Ramos (cell line): Measurements from ENCODE around the gene KRT82.
"Not testable (repeated sequence)": the region's sequence is repeated elsewhere in the genome, so short reads cannot be mapped to it uniquely, and the experiment has no call there.

Source experiments
- in situ Hi-C: fragments of 300-500 bp; cut with MboI; formaldehyde crosslinking; loops from one replicate; pipeline ENCODE4 v1.14.3; 2022; ENCODE audit warnings: low sequenced_read_pairs; ENCODE audit not compliant: unreplicated experiment

KRT82 gene

DNA sequence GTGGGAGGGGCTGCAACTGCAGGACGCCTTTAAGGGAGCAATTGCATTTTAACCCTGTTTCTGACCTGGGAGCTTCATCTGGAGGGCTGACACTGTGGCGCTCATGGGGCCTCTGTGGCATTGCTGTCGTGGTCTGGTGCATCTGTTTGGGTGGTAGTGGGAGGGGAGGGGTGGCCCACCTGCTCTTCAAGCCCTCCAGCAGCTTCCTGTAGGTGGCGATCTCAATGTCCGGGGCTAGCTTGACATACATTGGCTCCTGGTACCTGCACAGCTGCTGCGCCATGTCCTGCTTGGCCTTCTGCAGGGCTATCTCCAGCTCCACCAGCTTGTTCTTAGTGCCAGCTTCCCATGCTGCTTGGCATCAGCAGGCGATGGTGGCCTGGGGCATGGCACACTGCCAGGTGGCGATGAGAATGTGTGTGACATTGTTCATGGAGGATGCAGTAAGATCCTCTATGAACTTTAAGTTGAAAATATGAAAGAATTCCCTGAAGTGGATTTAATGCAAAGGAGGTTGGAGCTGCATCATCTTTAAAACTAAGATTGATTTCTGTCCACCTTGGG lies 7.7 kb upstream of the KRT82 start:
- in situ Hi-C loops: no loop called here

DNA sequence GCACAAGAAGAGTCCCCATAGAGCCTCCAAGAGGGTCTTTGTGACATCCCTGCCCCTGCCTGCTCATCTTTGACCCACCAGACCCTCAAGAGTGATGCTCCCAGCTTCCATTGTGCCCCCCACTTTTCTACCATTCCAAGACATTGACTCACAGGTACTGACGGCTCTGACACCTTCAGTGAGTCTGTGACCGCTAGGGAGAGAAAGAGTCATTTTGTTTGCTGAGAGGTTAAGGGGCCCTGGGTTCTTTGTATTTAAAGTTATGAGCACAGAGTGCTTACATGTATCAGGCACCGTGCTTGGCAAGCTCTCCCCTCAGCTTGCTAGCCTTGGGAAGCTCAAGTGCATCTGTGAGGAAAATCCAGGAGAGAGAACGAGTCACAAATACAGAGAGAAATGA lies 7.1 kb upstream of the KRT82 start:
- in situ Hi-C loops: no loop called here

DNA sequence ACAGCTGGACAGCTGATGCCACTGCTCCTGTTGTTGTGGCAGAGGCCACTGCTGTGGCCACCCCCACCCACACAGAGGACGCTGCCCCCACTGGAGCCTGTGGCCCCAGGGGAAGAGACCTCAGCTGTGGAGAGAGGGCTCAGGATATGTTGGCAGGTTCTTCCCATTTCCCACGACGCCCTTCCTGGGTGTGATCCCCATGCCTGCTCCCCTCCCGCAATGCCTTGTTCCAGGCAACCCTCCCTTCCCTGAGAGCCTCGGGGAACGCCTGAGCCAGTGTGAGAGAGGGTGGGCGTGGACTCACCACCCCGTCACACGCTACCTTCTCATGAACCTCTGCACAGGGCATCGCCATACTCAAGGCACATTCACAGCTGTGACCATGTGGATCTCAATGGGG lies 5.7 kb upstream of the KRT82 start:
- in situ Hi-C loops: no loop called here

DNA sequence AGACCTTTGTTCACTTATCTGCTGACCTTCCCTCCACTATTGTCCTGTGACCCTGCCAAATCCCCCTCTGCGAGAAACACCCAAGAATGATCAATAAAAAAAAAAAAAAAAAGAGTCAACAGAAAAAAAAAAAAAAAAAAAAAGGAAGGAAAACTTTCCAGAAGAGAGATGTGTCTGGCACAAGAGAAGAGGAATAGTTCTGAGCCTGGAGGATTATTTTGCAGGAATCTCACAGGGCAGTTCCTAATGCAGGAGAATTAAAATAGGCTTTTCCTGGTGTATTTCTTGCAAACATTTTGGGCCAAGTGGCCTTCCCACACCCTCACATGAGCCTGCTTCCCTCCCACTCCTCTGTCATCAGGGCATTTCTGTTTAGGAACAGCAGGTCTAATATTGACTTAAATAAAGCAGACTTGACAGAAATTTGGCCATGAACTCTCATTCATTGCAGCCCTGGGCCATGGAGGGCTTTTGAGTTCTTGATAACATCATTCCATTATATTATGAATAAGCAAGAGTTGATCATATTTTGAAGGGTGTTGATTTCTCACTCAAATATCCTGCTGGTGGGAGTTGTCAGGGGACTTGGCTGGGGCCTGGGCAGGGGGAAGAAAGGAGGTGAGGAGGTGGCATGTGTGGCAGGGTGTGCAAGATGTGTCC lies 4.6 kb upstream of the KRT82 start:
- in situ Hi-C loops: not testable (repeated sequence)

DNA sequence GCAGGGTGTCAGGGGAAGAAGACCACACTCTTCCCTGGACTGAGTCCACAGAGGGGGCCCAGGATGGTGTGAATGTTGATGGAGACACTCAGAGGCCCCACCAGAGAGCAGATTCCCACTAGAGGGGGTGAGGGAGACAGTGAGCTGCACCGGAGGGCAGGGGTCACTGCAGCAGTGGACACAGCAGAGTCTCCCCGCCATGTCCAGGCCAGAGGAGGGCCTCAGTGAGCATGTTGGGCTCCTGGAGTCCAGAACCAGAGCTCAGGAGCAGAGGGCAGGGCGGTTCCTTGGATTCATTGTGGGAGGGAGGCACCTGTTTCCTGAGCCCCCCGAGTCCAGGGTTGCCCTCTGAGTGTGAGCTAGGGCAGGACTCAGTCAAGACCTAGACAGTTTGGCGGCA lies 1.8 kb upstream of the KRT82 start:
- in situ Hi-C loops: no loop called here

DNA sequence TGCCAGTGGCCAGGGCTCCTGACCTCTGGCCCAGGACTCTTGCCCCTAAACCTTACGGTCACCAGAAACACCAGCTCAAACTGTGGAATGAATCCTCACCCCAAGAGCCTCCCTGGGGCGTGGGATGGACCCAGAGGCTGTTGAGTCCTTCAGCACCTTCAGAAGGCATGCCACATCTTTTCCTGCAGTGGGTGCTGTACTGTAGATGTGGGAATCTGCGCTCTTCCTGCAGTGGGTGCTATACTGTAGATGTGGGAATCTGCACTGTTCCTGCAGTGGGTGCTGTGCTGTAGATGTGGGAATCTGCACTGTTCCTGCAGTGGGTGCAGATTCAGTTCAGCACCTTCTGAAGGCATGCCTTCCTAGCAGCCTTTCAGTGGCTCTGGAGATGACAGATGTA lies 1.2 kb downstream of the KRT82 start:
- in situ Hi-C loops: no loop called here

DNA sequence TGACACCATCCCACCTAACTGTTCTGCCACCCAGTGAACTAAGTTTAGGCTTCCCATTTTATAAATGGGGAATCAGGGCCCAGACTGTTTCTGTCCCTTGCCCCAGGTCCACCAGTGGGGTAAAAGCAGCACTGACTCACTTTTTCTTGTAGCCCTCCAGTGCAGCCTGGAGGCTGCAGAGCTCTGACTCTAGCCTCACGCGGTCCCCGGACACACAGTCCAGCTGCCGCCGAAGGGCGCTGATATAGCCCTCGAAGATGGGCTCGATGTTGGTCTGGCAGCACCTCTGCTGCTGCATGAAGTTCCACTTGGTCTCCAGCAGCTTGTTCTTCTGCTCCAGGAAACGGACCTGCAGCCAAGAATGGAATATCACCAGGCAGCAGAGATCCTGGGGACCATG lies 2.6 kb downstream of the KRT82 start:
- in situ Hi-C loops: no loop called here

DNA sequence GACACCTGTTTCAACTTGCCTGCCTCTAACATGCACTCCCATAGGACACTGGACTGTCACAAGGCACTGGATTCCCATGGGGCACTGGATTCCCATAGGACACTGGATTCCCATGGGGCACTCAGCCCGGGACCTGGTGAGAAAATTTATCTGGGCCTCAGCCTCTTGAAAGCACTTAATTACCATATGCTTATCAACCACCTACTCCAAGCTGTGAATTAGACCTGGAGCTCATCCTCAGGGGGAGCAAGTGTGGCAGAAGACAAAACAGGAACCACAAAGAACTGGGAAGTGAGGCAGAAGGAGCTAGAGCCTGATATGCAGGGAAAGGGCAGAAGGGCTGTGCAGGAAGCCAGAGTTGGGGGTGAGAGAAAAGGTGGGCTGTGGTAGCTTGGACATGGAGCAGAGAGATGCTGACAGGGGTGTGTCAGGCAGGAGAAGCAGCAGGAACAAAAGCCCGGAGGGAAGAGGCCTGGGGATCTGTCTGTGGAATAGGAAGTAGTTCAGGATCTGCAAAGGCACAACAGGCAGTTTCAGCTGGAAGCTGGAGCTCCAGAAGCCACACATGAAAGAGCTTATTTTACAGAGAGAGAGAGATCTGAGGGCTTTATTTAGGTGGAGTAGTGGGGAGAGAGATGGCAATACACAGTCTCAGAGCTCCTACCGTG lies 3.1 kb downstream of the KRT82 start:
- in situ Hi-C loops: no loop called here

DNA sequence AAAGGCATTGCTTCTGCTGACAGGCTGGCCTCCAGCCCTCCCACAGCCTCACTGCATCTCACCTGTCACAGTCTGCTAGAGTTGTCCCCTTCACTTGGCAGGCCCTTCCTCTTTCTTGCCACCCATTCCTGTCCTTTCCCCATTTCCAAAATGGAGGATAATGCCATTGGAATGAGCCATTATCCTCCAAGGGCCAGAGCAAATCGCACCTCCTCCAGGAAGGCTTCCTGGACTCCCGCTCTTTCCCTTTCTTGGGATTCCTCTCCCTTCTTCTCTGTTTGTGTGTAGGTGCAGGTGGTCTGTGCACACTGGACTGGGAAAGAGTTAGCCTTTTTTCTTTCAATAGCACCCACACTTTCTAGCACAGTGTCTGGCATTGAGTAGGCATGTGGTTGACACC lies 3.8 kb downstream of the KRT82 start:
- in situ Hi-C loops: no loop called here

DNA sequence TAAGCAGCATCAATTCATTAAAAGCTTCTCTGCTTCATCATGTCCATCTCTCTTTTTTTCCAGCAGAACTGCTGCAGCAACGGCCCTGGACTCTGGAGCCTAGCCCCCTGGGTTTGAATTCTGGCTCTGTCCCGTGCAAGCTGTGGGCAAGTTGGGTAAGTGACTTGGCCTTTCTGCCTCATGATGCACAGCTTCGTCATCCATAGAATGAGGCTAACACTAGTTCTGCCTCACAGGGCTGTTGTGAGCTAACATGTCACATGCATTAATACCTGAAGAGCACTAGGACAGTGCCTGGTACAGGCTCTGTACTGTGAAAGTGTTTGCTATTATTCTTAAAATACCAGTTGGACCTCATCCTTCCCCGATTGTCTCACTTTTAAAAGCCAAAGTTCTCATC lies 4.2 kb downstream of the KRT82 start:
- in situ Hi-C loops: no loop called here

DNA sequence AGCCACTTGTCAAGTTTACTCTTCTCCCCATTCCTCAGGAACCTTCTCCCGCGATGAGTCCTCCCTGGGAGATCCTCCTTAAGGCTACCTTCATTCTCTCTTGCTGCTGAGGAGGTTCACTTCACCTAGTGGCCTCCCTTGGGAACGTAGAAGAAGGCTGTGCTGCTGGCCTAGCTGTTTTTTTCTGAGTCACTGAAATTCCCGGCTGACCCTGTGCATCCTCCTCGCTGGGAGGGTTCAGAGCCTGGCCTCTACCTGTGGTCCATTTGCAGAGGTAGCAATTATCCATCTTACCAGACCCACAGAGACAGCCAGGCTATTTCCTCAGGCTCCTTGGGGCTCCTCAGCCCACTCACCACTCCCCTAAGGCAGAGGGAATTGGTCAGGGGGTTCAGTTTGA lies 4.6 kb downstream of the KRT82 start:
- in situ Hi-C loops: no loop called here

DNA sequence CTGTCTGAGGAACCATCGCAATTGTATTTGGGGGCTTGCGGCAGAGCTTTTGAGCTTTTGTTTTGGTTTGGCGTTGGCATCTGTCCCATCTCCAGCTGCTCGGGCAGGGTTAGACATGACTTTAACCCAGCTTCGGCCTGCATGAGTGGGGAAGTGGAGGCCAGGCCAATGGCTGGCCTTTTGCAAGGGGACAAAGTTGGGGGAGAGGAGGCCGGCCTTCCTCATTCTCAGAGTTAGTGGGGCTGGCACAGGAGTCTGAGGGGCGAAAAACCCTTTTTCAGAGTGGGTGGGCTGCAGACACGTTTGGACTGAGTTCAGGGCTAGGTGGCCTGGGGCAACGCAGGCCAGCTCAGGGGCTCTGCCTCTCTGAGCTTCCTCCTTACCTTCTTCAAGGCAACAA lies 5.2 kb downstream of the KRT82 start:
- in situ Hi-C loops: no loop called here

DNA sequence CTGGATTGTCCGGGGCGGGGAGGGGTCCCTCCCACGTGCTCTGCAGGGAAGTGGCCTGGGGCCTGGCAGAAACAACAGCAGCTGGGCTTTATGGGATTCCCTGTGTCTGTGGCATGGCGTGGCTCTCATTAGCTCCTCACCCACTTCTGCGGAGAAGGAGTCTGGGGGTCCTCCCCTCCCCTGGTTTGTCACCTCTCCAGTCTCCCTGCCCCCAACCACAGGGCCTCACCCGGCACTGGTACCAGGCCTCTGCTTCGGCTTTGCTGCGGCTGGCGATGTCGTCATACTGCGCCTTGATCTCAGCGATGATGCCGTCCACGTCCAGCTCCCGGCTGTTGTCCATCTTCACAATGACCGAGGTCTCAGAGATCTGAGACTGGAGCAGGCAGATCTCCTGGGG lies 6.4 kb downstream of the KRT82 start:
- in situ Hi-C loops: no loop called here

DNA sequence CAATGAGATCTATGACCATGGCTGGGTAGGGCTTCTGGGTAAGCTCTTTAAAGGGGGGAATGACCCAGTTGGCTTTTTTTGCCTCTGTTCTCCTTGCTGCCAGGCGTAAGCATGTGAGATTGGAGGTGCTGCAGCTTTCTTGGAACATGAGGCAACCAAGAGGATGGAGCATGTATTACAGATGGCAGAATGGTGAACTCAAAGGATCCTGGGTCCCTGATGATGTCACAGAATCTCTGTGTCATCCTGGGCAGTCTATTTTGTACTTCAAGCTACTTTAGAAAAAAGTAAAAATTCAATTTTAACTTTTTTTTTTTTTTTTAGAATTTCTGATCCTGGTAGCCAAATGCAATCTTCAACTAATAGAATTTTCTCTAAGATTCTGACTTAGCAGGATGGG lies 8.0 kb downstream of the KRT82 start:
- in situ Hi-C loops: no loop called here

DNA sequence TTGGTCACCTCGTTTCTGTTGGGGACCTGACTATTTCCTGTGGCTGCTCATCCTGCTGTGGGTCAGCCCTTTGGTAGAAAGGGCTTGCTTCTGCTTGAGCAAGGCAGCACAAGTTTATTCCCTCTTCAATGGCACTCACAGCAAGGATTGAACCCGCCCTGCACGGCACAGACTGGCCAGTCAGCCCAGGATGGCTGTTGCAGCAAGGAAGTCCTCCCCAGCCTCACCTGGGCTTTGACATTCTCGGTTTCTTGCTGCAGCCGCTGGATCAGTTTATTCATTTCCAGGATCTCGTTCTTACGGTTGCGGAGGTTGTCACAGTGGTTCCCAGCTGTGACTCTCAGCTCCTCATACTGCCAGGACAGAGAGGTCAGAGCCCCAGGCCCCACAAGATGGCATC lies 9.5 kb downstream of the KRT82 start:
- in situ Hi-C loops: no loop called here

DNA sequence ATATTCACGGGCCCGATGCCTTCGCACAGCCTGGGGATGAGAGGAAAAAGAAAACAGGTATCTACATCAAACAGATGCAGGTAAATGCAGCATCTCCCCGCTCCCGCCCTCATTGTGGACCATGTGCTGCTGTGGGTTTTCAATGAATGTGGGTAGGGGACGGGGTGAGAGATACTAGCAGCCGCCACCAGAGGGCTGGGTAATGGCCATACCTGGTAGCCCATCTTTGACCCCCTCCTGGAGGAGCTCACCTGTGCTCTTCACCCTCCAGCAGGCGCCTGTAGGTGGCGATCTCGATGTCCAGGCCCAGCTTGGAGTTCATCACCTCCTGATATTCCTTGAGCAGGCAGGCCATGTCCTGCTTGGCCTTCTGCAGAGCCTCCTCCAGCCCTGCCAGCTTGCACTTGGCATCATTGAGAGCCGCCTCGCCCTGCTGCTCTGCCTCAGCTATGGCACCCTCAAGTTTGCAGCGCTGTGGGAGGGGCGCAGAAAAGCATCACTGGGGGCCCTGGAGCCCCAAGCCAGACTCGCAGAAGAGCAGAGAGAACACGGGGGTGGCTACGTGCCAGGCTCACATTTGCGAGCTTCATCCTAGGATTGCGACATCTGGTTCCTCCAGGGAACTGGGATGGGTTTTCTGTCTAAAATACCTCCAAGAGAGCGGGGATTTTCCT lies 10.2 kb downstream of the KRT82 start:
- in situ Hi-C loops: no loop called here

DNA sequence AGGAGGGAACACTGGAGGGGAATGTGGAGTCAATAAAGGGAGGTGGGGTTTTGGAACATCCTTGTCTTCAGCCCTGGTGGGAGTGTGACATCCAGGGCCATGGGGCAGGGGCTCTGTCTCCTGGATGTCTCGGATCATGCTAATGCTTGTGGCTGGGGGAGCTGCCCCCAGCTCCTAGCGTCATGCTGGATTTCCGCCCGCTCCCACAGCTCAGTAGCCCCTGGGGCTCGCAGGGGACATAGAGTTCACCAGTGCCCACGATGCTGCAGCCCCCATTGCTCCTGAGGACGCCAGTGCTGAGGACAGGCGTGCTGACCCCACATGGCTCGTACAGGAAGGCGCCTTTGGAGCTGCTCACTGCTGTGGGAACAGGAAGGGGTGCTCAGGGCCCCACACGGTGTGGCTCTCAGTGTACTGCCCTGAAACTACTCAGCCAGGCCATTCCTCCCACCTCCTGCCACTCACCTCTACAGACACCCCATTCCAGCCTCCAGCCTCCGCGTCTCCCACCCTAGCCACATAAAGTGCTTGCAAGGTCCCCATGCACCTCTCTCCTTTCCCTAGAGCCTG lies 11.2 kb downstream of the KRT82 start:
- in situ Hi-C loops: no loop called here

DNA sequence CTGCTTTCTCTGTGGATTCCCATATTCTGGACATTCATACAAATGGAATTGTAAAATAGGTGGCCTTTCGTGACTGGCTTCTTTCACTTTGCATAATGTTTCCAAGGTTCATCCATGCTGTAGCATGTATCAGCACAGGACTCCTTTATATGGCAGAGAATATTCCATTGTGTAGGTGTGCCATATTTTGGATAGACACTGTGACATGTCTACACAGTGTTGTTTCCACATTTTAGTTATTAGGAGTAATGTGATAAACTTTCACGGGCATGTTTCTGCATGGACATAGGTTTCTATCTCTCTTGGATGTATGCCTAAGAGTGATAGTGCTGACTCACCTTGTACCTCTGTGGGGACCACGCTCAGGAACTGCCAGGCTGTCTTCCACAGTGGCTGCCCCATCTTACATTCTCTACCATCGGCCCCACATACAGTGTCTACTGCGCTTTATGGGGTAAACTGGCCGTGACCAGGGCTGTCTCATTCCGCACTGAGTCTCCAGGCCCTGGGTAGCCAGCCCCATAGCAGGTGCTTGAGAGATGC lies 13.6 kb downstream of the KRT82 start:
- in situ Hi-C loops: no loop called here

DNA sequence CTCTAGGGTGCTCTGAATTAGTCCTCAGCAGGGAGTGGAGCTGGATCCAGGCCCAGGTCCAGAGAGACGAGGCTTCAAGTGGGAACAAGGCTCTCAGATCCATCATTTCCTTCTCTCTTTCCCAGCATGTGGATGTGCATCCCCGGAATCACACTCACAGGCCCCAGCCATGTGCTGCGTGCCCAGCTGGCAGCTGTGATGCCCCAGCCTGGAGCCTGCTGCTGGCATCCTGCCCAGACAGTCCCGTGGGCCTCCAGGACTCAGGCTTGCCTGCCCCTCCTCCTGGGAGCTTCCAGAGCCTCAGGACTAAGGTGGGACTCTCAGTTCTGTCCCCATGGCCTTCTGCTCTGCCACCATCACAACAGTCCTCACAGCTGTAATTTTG lies 14.5 kb downstream of the KRT82 start:
- in situ Hi-C loops: no loop called here

DNA sequence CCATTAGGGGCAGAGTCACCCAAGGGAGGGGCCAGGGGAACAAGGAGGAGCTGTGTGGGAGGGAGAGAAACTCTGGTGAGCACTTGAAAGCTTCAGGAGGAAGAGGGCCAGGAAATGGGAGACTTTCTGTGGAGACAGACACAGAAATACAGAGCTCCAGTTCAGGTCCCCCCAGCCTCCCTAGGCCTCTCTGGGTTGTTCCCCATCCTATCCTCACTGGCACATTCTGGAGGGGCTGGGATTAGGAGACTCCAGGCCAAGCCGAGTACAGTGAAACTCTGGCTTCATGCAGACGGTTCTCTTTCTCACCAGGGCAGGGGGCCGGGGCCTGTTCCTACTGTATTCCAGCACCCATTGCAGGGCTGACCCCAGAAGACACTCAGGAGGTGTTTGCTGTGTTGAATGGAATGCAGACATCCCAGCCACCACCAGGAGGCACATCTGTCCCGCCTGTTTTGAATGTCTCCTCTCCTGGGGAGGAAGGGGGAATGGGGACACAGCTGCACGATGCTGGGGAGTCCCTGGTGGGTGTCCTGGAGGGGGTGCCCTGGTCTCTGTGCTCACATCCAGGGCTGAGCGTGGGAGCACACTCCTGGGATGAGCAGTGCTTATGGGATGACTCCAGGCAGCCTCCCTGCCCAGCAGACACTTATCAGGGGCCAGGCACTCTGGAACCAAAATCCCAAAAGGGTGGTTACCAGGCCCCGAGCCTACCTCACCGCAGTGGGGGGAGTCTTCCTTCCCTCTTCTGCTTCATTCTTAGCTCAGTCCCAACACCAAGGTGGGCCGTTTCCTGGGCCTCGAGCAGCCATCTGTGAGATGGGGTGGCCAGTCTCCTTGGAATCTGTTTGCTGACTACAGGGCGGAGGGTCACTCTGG lies 15.2 kb downstream of the KRT82 start:
- in situ Hi-C loops: no loop called here
